Stimulated activated effector memory CD8-positive, alpha-beta T cell treated with anti-CD3 and anti-CD28 coated beads, Interleukin-12 subunit alpha, Interleukin-12 subunit beta, amount 100 ng/mL, for 72 hours (primary cell): ENCODE data around the gene KCTD4.

Source experiments
- ATAC-seq: fragments of 150-1000 bp; cut with Tn5 transposase; 2 replicates; pipeline ENCODE4 v1.10.0; 2021
- DNase-seq, 2 donors: peaks; one replicate each; pipeline ENCODE4 v3.0.0; 2021 to 2022; ENCODE audit warnings: low spot score in 2 of 2
- H3K27ac Mint-ChIP-seq: one replicate; pipeline ENCODE4 v1.8.0; 2022; ENCODE audit warnings: mild to moderate bottlenecking, mixed read lengths
- H3K36me3 Mint-ChIP-seq: one replicate; pipeline ENCODE4 v1.8.0; 2022; ENCODE audit warnings: mild to moderate bottlenecking, mixed read lengths
- H3K4me1 Mint-ChIP-seq: one replicate; pipeline ENCODE4 v1.8.0; 2022; ENCODE audit warnings: mixed read lengths
- H3K4me3 Mint-ChIP-seq: one replicate; pipeline ENCODE4 v1.8.0; 2022; ENCODE audit warnings: mild to moderate bottlenecking, mixed read lengths
- H3K9me3 Mint-ChIP-seq: one replicate; pipeline ENCODE4 v1.8.0; 2022; ENCODE audit warnings: mixed read lengths

KCTD4 gene

DNA sequence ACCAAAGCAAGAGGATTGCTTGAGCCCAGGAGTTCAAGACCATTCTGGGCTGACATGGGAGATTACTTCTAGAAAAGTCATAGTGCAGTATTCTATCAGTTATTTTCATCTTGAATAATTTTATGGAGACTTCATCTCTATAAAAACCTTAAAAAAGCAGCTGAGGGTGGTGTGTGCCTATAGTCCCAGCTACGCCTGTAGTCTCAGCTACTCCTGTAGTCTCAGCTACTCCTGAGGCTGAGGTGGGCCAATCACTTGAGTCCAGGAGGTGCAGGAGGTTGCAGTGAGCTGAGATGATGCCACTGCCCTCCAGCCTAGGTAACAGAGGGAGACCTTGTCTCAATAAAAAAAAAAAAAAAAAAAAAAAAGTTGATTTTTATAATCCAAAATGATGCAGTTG is 22.1 kb upstream of the KCTD4 start:
- H3K27ac Mint-ChIP-seq, result no peak overlapping the region
- H3K4me1 Mint-ChIP-seq, result no peaks in the 10 kb centered on the region

DNA sequence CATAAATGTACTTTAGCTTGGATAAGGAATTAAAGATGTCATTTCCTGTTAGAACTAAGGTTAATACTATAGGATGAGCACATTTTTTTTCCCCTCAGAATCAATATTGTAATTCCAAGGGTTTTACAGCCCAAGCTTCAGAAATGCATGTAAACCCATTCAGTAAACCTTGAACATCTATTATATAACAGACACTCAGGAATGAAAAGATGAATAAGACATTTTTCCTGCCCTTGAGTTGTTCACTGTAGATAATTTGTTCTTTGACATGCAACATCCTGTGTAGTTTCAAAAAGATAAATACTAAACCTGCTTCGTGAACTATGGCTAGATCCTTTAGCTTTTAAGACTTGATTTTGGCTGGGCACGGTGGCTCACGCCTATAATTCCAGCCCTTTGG is 21.7 kb upstream of the KCTD4 start:
- ATAC-seq (no peak), DNase-seq (no peak)
- H3K4me3 Mint-ChIP-seq, result no peak overlapping the region
- no peaks in the 10 kb centered on the region for H3K4me1 Mint-ChIP-seq
- no peaks in the 10 kb centered on the region for H3K36me3 Mint-ChIP-seq
- H3K27ac Mint-ChIP-seq, result no peak overlapping the region
- no peaks in the 10 kb centered on the region for H3K9me3 Mint-ChIP-seq

More for the DNA sequence above, 22.1 kb upstream of the KCTD4 start:
- no peak for DNase-seq
- ATAC-seq, result no peak
- no peaks in the 10 kb centered on the region for H3K36me3 Mint-ChIP-seq
- H3K4me3 Mint-ChIP-seq, result no peak overlapping the region
- H3K9me3 Mint-ChIP-seq, result no peaks in the 10 kb centered on the region

DNA sequence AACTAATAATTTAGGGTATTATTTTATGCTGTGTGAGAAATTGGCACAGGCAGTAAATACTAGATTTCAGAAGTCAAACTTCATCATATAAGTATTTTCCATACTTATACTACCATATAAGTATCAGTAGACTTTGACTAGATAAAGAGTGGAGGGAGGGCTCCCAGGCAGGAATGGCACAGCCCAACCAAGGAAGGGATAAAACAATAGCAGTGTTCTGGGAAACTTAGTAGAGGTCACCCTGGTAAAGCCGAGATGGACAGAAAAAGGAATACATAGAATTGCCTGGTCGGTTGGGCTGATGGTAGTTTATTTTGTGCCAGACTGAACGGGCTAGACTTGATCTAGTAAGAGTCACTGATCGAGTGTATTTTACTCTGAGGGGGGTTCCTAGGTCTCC is 19.6 kb upstream of the KCTD4 start:
- Mint-ChIP-seq H3K36me3 (no peaks in the 10 kb centered on the region), H3K4me3 (no peak overlapping the region), H3K27ac (no peak overlapping the region), H3K4me1 (no peaks in the 10 kb centered on the region), H3K9me3 (no peaks in the 10 kb centered on the region)
- no peak for ATAC-seq
- DNase-seq, result no peak

DNA sequence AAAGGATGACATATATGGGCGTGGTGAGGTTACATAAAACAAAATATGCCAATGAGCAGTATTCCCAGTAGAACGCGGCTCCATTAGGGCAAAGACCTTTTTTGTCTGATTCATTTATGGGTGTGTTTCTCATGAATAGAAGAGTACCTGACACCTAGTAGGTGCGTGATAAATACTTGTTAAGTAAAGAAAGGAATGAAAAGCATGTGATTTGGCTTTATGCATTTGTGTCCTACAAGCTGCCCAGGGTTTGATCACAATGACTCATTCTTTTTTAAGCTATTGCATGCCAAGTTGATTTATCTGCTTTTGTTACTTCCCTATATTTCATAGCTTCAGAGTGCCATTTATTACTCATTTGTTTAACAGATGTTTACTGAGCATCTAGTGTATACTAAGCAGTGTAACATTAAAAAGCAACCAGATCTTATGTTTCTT is 19.1 kb upstream of the KCTD4 start:
- Mint-ChIP-seq H3K4me3 (no peak overlapping the region), H3K4me1 (no peaks in the 10 kb centered on the region), H3K36me3 (no peaks in the 10 kb centered on the region), H3K27ac (no peak overlapping the region), H3K9me3 (no peaks in the 10 kb centered on the region)
- ATAC-seq (no peak), DNase-seq (no peak)

DNA sequence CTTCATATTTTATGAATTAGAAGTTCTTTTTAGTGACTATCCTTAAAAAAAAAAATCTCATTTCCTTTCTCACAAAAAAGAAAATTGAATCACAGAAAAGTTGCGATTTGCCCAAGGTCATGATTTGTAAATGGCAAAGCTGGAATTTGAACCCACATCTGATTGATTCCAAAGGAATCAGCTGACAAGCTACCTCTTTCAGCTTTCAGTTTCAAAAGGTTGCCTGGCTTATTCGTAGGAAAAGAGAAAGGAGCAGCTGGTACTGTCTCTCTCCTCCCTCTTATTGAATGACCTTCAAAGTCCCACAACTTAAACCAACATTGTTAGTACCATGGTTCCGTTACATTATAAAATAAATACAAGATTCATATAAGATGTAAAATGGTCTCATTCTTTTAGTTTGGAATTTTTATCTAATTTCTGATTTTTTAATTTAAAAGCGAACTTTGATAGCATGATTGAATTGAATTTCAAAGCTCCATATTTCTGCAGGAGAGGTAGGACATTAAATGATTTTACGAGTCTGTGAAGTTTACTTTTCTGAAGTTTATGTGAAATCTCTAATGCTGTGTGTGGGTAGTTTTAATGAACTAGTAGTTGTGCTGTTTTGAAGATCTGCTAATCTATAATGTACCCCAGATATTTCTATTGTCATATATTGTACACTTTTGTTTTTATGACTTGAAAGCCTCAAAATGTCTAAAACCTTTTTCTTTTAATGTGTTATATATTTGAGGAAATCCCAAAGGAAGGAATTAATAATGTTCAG is 18.5 kb upstream of the KCTD4 start:
- Mint-ChIP-seq H3K9me3 (no peaks in the 10 kb centered on the region), H3K27ac (no peak overlapping the region), H3K4me3 (no peak overlapping the region), H3K4me1 (no peaks in the 10 kb centered on the region), H3K36me3 (no peaks in the 10 kb centered on the region)
- DNase-seq (no peak), ATAC-seq (no peak)

DNA sequence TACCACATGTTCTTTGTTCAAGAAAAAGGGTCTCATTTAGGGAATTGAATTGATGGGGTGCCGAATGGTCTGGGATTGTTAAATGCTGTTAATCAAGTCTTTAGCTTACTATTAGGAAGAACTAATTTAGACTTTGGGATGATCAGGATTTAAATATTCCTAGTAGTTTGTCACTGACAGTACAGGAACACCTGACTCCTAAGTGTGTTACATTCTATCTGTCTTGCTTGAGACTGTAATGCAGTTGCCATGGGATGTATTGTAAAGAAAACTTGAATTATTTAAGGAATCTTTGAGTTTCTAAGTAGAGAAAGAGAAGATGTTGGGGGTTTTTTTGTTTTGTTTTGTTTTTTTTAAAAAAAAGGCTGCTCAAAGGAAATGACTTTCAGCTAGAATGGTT is 17.8 kb upstream of the KCTD4 start:
- H3K9me3 Mint-ChIP-seq, result no peaks in the 10 kb centered on the region
- H3K36me3 Mint-ChIP-seq, result no peaks in the 10 kb centered on the region
- no peaks in the 10 kb centered on the region for H3K4me1 Mint-ChIP-seq
- DNase-seq (no peak), ATAC-seq (no peak)
- no peak overlapping the region for H3K4me3 Mint-ChIP-seq
- no peak overlapping the region for H3K27ac Mint-ChIP-seq

DNA sequence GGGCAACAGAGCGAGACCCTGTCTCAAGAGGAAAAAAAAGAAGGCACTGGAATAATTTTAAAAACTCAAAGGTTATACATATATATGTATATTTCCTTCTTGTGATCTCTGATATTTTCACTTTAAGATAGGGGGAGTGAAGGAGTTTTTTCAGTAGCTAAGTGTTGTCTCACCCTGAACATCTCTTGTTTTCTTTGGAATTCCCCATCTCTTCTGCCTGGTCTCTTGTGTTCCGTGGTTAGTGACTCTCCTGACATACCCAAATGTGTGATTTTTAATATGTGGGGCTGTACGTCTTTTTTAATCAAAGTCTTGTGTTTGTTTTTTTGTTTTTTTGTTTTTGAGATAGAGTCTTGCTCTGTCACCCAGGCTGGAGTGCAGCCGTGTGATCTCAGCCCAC is 15.3 kb upstream of the KCTD4 start:
- Mint-ChIP-seq H3K36me3 (peaks cover 11% of the 10 kb centered on the region), H3K27ac (no peak overlapping the region), H3K4me1 (no peaks in the 10 kb centered on the region), H3K4me3 (no peak overlapping the region), H3K9me3 (no peaks in the 10 kb centered on the region)
- DNase-seq (no peak), ATAC-seq (no peak)

DNA sequence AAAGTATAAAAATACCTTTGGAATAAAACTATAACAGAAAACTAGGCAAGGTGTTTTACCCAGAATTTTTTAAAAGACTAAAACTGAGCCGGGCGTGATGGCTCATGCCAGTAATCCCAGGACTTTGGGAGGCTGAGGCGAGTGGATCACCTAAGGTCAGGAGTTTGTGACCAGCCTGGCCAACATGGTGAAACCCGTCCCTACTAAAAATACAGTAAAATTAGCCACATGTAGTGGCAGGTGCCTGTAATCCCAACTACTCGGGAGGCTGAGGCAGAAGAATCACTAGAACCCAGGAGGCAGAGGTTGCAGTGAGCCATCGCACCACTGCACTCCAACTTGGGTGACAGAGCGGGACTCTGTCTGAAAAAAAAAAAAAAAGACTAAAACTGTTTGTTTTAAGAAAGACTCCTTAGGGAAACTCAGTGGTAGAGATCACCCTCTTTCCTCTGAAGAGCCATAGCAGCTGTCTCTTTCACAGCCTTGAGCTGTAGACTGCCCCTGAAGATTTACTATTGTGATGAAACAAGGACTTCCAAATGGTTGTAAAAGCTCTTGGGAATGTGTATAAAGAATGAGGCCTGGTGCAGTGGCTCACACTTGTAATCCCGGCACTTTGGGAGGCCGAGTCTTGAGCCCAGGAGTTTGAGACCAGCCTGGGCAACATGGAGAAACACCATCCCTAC is 14.7 kb upstream of the KCTD4 start:
- Mint-ChIP-seq H3K4me1 (no peaks in the 10 kb centered on the region), H3K27ac (no peak overlapping the region), H3K4me3 (no peak overlapping the region), H3K36me3 (peaks cover 14% of the 10 kb centered on the region), H3K9me3 (no peaks in the 10 kb centered on the region)
- ATAC-seq (no peak), DNase-seq (no peak)

DNA sequence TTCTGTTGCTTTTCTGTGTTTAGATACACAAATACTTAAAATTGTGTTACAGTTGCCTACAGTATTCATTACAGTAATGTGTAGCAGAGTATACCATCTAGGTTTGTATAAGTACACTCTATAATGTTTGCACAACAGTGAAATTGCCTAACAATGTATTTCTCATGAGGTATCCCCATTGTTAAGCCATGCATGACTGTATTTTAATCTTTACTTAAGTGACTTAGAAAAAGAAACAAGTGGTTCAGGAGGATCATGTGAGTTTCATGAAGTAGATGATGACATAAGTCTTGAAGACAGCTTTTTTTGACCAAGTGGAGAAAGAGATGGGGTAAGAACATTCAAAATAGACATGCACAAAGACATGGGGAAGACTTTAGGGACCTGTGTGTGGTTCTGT is 8.4 kb upstream of the KCTD4 start:
- Mint-ChIP-seq H3K36me3 (peaks cover 37% of the 10 kb centered on the region), H3K27ac (no peak overlapping the region), H3K9me3 (no peaks in the 10 kb centered on the region), H3K4me3 (no peak overlapping the region), H3K4me1 (peaks cover 19% of the 10 kb centered on the region)
- no peak for DNase-seq
- ATAC-seq, result no peak

DNA sequence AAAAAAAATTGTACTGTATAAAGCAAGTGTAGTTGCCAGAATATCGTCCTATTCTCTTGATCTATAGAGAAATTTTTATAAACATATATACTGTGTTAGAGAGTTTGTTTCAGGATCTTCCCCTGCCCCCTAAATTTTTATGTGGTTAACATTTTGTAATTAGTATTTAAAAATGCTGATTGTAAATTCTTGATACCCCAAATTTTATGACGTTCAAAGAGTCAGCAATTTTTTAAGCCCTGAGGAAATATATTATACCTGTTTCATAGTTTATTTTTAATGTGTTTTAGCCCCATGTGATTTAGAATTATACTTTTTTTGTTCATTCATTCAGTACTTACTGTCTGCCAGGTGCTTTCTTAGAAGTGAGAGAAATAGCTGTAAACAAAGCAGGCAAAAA is 7.3 kb upstream of the KCTD4 start:
- Mint-ChIP-seq H3K9me3 (no peaks in the 10 kb centered on the region), H3K36me3 (peaks cover 33% of the 10 kb centered on the region), H3K4me1 (peaks cover 20% of the 10 kb centered on the region), H3K27ac (no peak overlapping the region), H3K4me3 (no peak overlapping the region)
- ATAC-seq, result no peak
- no peak for DNase-seq

DNA sequence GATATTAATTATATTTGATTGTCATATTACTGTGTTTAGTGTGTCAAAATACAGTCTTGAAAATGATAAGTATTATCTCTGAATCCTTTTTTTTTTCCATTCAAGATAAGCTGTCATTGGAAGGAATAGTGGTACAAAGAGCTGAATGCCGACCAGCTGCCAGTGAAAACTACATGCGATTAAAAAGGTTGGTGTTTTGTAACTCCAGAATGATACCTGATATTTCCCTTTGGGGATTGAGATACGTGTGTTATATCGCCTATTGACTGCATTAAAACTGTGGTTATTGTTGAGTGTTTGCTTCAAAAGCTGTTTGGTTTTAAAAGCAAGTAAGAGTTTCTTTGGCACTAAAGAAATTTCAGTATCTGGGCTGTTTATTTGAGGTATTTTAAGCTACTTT is 6.5 kb upstream of the KCTD4 start:
- no peak for ATAC-seq
- H3K4me3 Mint-ChIP-seq, result no peak overlapping the region
- DNase-seq, result no peak
- peaks cover 20% of the 10 kb centered on the region for H3K4me1 Mint-ChIP-seq
- no peak overlapping the region for H3K27ac Mint-ChIP-seq
- H3K9me3 Mint-ChIP-seq, result no peaks in the 10 kb centered on the region
- H3K36me3 Mint-ChIP-seq, result peaks cover 27% of the 10 kb centered on the region

DNA sequence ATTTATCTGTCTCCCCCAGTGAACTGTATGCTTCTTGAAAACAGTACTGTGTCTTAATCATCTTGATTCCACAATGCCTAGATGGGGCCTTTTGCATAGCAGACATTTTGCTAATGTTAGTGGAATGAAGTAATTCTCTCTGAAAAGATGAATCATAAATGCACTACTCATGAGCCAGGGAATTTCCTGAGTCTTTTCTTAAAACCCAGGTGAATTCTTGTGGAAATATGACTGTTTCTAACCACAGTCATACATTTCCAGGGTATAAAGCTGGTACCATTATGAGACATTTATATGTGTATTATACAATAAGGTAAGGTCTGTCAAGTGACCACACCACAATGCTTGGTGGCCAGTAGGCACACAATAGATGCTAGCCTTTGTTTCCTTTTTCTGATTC is 5.5 kb upstream of the KCTD4 start:
- peaks cover 37% of the 10 kb centered on the region for H3K36me3 Mint-ChIP-seq
- H3K27ac Mint-ChIP-seq, result no peak overlapping the region
- peaks cover 20% of the 10 kb centered on the region for H3K4me1 Mint-ChIP-seq
- ATAC-seq (peak; percentile 97), DNase-seq (no peak)
- no peak overlapping the region for H3K4me3 Mint-ChIP-seq
- H3K9me3 Mint-ChIP-seq, result no peaks in the 10 kb centered on the region

DNA sequence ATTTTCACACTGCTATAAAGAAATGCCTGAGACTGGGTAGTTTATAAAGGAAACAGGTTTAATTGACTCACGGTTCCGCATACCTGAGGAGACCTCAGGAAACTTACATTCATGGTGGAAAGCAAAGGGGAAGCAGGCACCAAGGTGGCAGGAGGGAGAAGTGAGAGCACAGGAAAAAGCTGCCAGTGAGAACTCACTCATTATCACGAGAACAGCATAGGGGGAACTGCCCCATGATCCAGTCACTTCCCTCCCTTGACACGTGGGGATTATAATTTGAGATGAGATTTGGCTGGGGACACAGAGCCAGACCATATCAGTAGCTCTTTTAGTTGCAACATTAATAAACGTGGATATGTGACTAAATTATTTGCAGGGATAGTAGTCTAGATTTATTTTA is 4.3 kb upstream of the KCTD4 start:
- Mint-ChIP-seq H3K36me3 (peaks cover 29% of the 10 kb centered on the region), H3K4me1 (peaks cover 20% of the 10 kb centered on the region), H3K27ac (peak overlapping the region; percentile 52), H3K9me3 (no peaks in the 10 kb centered on the region), H3K4me3 (no peak overlapping the region)
- no peak for DNase-seq
- ATAC-seq, result no peak

DNA sequence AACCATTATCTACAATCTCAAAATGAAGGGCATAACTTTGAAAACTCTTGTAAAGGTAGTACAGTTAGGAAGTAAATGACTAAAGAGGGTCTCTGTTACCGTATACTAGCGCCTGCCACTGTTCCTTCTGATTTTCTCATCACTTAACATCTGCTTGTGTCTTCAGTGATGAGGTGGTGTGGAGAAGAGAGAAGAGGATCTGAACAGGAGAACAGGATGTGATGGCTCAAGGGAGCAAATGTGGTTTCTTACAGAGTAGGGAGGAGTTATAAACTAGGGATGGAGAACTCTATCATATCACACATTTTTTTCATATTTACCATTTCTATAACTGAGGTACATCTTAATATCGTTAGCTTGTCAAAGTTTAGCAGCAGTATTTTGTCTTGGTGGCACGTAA is 1.1 kb downstream of the KCTD4 start:
- no peak overlapping the region for H3K4me3 Mint-ChIP-seq
- H3K36me3 Mint-ChIP-seq, result peaks cover 11% of the 10 kb centered on the region
- DNase-seq (no peak), ATAC-seq (no peak)
- H3K4me1 Mint-ChIP-seq, result peaks cover 14% of the 10 kb centered on the region
- no peak overlapping the region for H3K27ac Mint-ChIP-seq
- H3K9me3 Mint-ChIP-seq, result no peaks in the 10 kb centered on the region

DNA sequence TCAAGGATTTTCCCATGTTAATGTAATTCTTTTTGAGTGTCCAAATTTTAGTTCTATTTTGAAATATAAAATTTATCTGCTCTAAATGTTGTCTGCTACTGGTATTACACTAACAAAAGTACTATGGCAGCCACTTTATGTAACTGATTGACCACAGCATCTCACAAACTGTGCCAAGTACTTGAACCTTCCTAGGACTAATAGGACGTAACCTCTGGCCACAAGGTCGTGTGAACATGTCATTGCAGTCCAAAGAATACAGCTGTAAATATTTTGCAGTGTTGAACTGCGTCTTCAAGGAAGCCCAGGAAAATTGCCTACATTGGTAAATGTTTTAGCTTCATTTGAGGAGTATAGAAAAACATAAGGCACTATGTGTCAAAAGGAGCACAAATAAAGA is 1.9 kb downstream of the KCTD4 start:
- H3K36me3 Mint-ChIP-seq, result peaks cover 11% of the 10 kb centered on the region
- no peaks in the 10 kb centered on the region for H3K9me3 Mint-ChIP-seq
- peaks cover 9% of the 10 kb centered on the region for H3K4me1 Mint-ChIP-seq
- ATAC-seq (no peak), DNase-seq (no peak)
- no peak overlapping the region for H3K27ac Mint-ChIP-seq
- H3K4me3 Mint-ChIP-seq, result no peak overlapping the region

DNA sequence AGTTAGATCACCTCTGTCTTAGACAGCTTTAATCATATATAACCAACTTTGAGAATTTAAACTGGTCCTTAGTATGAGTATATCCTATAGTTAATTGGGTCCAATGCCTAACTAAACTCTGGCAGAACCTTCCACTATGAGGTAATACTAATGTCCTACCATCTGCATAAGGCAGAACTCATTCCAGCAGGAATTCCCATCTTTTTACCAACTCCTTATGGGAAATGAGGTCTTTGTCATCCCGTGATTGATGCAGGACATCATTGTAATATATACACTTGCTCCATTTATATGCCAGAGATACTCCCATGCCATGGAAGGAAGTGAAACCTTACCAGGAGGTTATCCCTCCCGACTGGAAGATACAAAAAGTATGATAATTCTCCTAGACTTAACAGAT is 2.8 kb downstream of the KCTD4 start:
- Mint-ChIP-seq H3K36me3 (peaks cover 11% of the 10 kb centered on the region), H3K4me1 (peaks cover 9% of the 10 kb centered on the region), H3K9me3 (no peaks in the 10 kb centered on the region), H3K27ac (no peak overlapping the region), H3K4me3 (no peak overlapping the region)
- no peak for ATAC-seq
- no peak for DNase-seq
